Hindlimb muscle (tissue), 1 donor: ENCODE data around the gene HOXA3. TPM values are rescaled to one million over a fixed set of nuclear protein-coding genes. Genes with fewer than 3 reads are reported as not detected.

Source experiments
- DNase-seq: peaks from one replicate; pipeline ENCODE4 v3.0.0-alpha.2; 2013
- polyA plus RNA-seq: library from polyadenylated mRNA; unstranded; fragments of 120-200 nt; gene quantifications from one replicate; pipeline ENCODE4 v1.2.1, GENCODE V29; 2013; ENCODE audit not compliant: insufficient read length

Gene HOXA3
- polyA plus RNA-seq, 1 donor = 11.2 TPM

DNA sequence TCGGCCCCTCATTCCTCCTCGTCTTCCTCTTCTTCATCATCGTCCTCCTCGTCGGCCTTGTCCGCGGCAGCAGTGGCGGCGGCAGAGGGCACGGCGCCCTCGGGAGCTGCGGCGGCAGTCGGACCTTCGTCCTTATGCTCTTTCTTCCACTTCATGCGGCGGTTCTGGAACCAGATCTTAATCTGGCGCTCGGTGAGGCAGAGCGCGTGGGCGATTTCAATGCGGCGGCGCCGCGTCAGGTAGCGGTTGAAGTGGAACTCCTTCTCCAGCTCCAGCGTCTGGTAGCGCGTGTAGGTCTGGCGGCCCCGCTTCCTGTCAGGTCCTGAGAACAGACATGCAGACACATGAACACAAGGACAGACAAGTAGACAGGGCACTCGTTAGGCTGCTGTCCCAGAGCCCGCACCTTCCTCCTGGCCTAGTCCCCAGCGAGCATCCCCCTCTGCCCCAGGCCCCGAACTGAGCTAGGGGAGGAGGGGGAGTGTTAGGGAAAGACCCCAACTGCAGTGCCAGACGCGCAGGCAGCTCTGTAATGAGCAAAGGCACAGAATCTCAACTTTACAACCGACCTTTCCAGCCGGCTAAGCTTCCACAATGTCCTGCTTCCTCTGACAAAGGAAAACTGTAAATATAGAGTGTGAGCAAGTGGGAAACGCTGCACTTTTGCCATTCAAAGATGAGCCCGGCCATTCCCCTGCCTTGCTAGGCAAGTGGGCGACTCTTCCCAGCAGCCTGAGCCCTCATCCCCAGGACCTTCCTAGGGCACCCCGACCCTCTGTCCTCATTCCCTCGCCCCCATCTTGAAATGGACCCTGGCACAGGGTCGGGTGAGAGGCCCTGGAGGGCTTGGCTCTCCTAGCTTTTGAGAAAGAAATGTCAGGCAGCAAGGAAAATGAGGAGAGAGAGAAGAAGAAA is 2.8 kb upstream of the HOXA3 start:
- no peak for DNase-seq

DNA sequence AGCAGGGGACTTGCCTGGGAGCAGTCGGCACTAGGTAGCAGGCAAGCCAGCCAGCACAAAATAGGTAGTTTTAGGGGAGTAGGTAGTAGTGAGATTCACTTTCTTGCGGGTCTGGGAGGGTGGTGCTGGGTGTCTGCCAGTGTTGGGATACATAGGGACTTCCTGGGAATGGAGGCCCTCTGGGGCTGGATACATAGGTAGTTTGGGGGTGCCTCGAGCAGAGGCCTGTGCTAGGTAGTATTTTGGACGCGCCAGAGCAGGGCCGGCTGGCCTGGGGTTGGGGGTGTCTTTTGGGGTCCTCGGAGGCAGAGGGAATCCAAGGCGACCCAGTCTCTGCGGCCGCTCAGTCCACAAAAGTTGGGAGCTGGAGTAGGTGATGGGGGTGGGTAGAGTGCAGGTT is 2.0 kb upstream of the HOXA3 start:
- DNase-seq = no peak

DNA sequence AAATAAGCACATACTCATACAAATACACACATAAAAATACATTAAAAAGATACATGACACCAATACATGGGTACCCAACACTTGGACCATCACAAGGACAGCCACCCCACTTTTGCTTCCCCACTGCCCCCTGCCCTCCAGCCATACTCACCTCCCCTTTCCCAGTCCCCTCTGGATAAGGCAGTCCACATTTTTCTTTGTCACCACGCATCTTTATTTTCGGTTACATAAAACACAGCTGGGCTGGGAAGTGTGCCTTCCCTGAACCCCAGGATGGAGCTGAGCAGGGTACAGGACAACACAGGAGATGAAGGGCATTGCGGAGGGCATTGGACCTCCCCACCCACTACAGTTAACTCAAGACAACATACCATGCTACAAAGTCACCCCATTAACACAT is 1.1 kb upstream of the HOXA3 start:
- DNase-seq = no peak

DNA sequence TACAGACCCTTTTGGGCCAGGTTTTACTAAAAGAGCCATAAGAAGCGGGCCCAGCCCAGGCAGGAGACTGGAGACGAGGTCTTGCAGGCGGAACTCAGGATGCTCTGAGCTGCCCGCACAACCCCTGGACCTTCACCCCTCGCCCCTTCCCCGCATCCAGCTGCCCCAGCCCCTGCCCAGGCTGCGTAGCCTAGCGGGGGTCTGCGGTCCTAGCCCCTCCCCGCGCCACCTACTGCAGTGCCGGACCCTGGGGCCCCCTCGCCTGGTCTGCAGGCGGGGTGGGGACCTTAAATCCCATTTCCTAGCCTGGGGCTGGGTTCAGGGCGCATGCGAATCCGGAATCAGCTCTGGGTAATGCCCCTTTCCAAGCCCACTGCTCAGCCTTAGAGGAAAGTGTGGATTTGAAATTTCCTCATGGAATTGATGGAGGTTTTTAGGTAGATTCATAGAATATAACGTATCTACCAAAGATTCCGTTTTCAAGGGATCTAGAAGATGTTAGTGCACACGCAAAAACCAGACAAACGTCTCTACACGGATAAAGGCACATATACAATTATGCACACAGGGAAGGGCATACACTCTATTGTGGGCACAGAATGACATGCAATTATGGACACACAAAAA is 546 bp upstream of the HOXA3 start:
- no peak for DNase-seq

DNA sequence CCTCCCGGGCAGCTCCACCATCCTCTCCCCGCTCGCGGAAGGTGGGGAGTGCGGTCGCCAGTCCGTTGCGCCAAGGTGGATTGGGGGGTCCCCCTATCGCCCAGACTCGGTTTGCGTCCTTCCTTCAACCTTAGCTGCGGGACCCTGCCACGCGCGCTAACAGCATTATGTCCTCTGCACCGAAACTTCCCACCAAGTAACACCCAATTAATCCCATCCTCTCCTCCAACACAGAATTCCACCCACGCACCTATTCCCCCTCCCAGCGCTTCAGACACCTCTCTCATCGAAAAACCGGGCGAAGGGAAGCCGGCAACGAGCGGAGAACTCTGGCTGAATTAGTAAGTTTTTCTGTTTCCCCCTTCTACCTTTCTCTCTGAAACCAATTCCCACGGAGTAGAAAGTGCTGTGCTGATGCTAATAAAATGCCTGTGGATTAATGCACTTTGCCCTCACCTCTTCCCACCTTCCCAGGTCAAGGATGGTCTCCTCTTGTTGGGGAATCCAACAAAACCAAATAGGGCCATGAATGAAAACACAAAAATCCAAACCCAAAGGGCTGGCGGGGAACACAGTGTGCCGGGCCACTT is 947 bp downstream of the HOXA3 start:
- DNase-seq = peak; percentile 63

DNA sequence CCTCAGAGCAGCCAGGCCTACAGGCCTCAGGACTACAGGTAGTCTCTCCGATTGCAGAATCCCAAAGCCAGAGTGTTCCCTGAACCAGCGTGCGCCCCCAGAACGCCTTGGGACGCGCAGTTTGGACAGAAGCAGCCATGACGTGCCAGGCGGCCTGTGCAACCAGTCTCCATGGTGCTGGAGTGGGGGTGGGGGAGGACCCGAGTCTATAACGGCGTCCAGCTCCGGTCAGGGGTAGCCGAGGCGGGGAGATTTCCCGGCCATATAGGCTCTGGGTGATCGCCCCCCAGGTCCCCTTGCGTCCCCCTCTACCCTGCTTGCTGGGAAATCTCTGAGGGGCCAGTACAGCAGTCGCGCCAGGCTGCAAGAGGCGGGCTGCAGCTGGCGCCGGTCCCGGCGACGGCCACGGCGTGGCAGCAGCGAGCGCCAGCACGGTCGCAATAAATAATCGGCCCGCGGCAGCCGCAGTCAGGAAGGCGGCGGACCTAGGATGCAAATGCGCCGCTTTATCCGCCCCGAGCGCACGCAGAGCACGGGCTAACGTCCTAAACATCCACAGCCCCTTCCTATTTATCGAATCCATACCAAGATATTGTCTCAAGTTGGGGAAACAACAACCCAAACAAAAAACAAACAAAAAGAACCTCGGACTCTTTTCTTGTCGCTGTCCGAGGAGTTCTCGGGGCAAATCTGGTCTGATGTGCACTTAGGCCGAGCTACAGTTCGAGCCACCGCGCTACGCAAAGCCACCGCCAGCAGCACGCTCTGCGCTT is 1.6 kb downstream of the HOXA3 start:
- DNase-seq = peak; percentile 88

DNA sequence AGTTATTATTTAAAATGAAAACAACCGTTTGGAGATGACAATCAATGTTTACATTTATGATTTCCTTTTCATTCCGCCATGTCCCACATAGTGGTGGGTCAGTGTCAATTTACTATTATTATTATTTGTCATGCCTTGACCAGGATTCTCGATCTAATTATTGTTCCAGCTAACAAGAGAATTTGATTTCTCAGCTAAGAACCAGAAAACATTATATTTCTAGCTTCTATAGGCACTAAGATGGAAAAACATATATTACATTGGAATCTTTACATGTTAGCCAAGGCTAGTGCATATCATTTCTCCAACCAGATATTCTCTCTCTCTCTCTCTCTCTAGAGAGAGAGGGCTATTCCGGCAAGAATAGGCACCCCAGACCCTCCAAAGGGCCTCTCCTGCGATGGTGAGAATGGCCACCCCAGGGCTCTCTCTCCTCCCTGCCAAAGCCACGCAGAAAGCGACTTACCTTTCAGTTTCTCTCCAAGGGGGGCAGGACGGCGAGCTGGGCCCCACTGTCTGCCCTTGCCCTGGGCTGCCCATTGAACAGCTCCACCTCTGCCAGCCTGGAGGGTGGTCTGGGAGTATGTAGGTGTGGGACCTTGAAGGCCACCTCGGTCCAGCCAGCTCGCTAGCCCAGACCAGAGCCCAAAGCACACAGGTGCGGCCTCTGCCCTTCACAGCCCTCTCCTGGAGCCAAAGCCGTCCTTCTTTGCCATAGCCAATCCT is 2.4 kb downstream of the HOXA3 start:
- no peak for DNase-seq

DNA sequence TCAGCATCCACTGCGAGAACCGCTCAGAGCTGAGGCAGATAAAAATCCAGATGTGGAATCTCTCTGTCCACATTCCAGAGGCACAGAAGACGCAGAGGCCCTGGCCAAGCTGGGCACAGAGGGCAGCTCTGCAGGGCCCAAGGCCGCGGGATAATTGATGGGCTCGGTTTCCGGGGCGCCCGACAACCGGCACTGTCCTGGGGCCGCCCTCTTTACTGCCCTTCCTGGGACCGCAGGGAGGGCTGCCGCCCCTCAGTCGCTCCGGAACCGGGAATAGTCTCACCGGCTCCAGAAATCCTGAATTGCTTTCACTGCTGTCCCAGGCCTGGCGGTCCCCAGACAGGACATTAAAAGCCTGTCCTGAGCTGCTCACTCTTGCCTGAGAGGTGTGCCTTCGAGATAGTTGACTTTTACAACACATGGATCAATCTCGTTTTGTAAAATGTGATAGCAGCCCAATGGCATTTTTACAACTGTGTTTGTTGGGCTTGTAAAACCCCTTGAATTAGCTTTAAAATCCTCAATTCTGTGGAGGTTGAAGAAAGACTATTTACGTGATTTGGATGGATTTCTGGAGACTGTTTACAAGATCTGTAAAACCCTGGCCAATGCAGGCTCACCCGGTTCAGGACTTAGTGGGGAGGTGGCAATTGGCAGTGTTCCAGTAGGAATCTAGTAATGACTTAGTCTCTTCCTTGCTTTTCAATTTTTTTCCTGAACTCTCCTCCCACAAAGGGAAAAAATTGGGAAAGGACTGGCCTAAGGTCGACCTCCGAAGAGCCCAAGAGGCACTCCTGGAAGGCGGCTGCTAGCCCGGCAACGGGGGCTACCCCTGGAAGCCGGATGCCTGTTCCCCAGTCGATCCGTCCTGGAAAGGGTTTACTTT is 3.4 kb downstream of the HOXA3 start:
- DNase-seq = no peak

DNA sequence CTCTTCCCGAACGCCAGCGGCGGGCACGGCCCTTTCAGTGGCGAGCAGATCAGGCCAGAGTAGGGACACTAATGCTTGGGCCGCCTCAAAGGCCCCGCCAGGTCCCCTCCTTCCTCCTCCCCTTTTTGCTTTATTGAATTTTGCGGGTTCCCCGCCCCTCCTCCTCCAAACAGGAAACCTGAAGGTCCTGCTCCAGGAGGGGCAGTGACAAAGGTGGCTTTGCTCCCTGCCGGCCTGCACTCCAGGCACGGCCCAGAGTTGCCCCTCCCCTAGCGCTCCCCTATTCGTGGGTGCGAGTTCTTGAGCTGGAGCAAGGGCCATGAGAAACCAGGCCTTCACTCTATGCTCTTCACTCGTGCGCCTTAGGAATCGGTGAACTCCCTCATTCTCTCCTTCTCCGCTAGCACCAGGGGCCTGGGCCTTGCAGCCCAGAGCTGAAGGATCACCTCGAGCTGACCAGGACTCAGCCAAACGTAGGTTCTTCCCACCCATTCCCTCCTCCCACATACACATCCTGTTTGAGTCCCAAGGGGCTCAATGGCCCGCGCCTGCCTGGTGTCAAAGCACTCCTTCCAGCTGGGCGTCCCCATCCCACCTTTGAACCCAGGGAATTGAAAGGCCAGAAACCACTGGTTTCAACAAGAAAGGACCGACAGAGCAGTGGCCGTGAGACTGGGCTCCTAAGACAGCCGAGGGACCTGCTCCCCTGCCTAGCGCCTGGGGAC is 4.2 kb downstream of the HOXA3 start:
- DNase-seq = no peak

DNA sequence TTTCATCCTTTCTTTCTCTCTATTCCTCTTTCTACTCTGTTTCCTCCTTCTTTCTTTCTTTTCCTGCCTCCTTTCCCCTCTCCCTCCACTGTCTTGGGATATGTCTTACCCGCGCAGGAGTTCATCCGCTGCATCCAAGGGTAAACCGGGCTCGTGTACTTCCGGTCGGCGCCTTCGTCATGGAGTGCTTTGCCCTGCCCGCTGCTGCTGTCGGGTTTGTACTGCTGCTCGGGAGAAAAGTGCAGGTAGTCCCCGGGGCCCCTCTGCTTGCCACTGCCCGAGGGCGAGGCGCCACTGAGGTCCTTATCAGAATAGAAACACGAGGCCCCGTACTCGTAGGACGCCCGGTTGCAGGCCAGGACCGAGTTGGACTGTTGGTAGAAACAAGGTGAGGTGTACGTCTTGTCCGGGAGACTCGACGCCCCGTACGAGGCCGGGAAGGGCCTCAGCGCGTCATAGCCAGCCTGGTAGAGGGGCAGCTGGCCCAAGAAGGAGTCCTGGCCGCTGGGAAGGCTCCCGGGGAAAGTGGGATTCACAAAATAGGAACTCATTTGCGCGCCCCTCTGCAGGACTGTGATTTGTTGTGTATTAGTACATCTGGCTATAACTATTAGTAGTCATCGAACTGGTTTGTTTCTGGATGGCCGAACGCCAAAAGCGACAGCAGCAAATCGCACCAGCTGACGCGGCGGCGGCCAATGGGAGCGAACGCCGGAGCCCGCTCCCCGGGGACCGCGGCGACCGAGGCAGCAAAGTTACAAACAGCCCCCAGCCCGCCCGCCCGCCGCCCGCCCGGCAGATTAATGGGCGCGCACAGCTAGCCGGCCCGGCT is 5.0 kb downstream of the HOXA3 start, which contains the start of gene HOXA6:
Gene HOXA6, minus strand, starts transcription at position 576 of the 832 bp plus-strand sequence. Its CDS starts 25 bp downstream, at position 551.
- no peak for DNase-seq

DNA sequence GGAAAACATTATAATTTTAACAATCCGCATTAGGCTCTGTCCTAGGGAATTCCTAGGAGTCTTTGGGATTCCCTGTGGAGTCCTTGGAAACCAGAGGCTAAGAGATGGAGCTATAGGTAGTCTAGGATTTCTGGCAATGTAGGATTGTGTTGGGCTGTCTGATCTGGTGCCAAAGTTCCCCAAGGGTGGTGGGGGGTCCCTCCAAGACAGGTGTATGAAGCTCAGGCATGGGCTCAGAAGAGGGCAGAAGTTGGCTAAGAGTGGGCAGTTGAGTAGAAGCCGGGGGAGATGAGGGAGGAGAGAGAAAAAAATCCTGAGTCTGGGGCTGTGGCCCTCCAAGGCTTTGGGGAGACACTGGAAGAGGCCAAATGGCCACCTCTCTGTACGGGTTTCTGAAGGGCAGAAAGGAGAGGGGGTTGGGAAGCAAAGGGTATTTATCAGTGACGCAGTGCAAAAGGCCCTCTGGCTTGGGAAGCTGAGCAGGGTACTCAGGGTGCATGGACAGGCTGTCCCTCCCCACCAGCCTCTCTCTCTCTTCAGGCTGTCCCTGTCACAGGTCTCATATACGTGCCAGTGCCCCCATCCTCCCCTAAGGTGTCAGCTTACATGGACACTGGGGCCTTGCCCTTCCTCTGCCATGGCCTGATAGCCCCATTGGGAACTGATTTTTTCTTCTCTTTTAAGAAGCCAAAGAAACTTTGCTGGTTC is 5.7 kb downstream of the HOXA3 start:
- DNase-seq = no peak

DNA sequence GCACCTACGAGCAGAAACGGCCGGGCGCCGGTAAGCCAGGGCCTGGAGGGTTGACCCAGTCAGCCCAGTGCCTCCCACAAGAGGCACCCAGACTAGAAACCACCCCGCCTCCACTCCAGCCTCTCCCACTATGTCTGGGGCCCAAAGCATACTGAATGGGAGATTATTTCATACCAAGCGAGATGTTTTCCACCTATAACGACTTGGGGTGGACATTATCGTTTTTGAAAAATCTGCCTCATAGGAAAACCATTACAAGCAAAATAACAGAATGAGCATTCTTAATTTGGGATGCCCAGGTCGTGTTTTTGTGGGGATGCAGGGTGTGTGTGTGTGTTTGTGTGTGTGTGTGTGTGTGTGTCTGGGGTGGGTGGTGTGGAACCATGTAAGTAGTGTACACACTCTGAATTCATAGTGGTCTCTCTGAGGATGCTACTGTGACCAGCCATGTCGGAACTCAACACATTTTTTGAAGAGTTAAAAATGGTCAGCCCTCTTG is 6.4 kb downstream of the HOXA3 start:
- DNase-seq = no peak

DNA sequence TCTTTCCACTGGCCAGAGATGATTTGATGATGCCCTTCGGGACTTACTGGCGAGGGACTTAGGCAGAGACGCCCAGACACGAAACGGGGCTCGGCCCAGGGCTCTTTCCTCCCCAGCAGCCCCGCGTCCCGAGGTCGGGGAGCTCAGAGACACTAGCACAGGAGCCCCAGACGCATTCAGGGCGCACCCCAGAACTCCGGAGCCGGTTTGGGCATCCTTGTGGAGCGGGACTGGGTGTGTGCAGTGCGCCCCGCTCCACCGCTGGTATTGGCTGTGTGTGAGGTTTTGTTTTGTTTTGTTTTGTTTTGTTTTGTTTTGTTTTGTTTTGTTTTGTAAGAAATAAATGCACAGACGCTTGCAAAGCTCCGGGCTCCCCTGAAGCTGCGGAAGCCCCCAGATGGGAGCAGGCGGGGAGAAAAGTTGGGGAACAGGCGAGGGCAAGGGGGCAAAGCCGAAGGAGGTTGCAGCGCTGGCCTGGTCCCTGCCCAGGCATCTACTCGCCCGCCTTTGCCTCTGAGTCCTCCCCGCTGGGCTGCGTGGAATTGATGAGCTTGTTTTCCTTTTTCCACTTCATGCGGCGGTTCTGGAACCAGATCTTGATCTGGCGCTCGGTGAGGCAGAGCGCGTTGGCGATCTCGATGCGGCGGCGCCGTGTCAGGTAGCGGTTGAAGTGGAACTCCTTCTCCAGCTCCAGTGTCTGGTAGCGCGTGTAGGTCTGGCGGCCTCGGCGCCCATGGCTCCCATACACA is 7.0 kb downstream of the HOXA3 start:
- DNase-seq = no peak

DNA sequence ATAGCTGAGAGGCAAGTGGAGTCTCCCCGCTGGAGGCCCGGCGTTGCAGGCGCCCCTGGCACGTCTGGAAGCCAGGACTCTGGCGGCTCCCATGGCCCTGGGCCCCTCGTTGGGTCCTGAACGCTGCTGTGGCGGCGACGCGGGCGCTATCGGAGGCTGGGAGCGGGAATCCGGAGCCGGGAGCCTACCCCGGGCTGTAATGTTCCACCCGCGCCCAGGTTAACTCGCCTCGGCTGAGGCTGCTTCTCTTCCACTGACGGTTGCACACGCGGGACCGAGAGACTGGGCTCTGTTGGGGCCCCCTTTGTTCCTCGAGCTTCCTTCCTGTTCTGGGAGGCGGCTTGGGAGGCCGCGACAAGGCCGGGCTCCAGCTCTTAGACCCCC is 7.6 kb downstream of the HOXA3 start:
- DNase-seq = no peak

DNA sequence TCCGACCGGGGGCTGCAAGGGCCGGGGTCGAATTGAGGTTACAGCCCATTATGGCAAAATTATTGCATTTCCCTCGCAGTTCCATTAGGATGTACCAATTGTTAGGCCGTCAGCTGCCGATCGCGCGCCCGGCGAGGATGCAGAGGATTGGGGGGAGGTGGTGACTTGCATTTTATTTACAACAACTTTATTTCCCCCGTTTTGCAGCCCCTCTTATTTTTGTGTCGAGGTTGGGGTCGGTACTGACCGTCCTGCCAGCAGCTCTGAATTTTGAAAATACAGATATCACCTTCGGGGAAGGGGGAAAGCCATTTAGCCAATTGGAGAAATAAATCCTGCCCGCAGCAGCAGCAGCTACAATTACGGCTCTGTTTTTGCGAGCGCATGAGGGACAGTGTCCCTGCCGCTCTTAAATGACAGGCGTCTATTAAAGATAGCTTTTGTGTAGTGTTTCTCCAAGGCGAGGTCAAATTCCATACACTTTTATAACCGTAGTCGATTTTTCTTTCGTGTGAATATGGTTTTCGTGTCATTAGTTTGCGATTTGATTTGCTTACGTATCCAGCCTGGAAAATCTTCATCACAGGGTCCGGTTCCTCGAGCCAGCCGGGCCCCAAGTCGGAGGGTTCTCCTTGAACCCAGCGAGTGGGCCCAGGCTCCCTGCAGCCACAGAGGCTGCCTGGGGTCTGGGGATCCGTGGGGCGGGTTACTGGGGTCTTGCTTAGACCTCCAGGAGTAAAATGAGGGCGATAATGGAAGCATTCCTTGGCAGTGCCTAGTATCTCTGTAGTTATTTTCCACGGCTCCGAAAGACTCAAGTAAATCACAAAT is 8.2 kb downstream of the HOXA3 start:
- DNase-seq = no peak

DNA sequence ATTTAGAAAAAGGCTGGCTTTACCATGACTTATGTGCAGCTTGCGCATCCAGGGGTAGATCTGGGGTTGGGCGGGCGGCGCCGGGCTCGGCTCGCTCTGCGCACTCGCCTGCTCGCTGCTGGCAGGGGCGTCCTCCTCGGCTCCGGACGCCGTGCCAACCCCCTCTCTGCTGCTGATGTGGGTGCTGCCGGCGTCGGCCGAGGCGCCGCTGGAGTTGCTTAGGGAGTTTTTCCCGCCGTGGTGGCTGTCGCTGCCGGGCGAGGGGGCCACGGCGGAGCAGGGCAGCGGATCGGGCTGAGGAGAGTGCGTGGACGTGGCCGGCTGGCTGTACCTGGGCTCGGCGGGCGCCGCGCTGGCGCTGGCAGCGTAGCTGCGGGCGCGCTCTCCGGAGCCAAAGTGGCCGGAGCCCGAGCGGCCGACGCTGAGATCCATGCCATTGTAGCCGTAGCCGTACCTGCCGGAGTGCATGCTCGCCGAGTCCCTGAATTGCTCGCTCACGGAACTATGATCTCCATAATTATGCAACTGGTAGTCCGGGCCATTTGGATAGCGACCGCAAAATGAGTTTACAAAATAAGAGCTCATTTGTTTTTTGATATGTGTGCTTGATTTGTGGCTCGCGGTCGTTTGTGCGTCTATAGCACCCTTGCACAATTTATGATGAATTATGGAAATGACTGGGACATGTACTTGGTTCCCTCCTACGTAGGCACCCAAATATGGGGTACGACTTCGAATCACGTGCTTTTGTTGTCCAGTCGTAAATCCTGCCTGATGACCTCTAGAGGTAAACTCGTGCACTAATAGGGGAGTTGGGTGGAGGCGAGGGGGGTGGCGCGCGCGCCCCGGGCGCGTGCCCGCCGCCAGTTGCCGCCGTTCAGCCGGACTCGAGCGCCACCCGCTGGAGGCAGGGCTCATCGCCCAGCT is 9.1 kb downstream of the HOXA3 start, which contains the start of gene HOXA5:
Gene HOXA5, minus strand, starts transcription at position 659 of the 927 bp plus-strand sequence. Its CDS starts 74 bp downstream, at position 585.
- no peak for DNase-seq
